Activated naive CD4-positive, alpha-beta T cell treated with anti-CD3 and anti-CD28 coated beads for 36 hours (primary cell): Measurements from ENCODE around the gene TLNRD1. TPM values are rescaled to one million over a fixed set of nuclear protein-coding genes. Genes with fewer than 3 reads are reported as not detected.
"Not testable (repeated sequence)": the region's sequence is repeated elsewhere in the genome, so short reads cannot be mapped to it uniquely, and the experiment has no call there.

Source experiments
- CTCF ChIA-PET: fragments of 350-600 bp; sonication (Branson Sonifier 250); formaldehyde crosslinking; loops from one replicate; lab custom pipeline; 2021; ENCODE audit warnings: antibody characterized with exemption; lab: Charles Lee
- DNase-seq: peaks from one replicate; pipeline ENCODE4 v3.0.0-alpha.2; 2020
- H3K27ac Mint-ChIP-seq: one replicate; pipeline ENCODE4 v1.8.0; 2021; ENCODE audit warnings: mild to moderate bottlenecking, mixed read lengths
- H3K27me3 Mint-ChIP-seq: one replicate; pipeline ENCODE4 v1.8.0; 2021; ENCODE audit warnings: low read depth, mixed read lengths
- H3K36me3 Mint-ChIP-seq: one replicate; pipeline ENCODE4 v1.8.0; 2021; ENCODE audit warnings: low read depth, mixed read lengths
- H3K4me1 Mint-ChIP-seq: one replicate; pipeline ENCODE4 v1.8.0; 2021; ENCODE audit warnings: low read depth, mixed read lengths
- H3K4me3 Mint-ChIP-seq: one replicate; pipeline ENCODE4 v1.8.0; 2021; ENCODE audit warnings: mild to moderate bottlenecking, moderate library complexity, mixed read lengths
- H3K9me3 Mint-ChIP-seq: one replicate; pipeline ENCODE4 v1.8.0; 2021; ENCODE audit warnings: mixed read lengths
- intact Hi-C: fragments of 100-400 bp; cut with micrococcal nuclease; formaldehyde crosslinking; loops from one replicate; pipeline ENCODE4 v1.15.1; 2023
- total RNA-seq, 2 experiments: library from RNA; stranded (reverse); gene quantifications; one replicate each; pipeline ENCODE4 v1.2.3, GENCODE V29; 2021

Gene TLNRD1
- total RNA-seq: 10 to 100 TPM; 15.9 to 16.6 TPM

DNA sequence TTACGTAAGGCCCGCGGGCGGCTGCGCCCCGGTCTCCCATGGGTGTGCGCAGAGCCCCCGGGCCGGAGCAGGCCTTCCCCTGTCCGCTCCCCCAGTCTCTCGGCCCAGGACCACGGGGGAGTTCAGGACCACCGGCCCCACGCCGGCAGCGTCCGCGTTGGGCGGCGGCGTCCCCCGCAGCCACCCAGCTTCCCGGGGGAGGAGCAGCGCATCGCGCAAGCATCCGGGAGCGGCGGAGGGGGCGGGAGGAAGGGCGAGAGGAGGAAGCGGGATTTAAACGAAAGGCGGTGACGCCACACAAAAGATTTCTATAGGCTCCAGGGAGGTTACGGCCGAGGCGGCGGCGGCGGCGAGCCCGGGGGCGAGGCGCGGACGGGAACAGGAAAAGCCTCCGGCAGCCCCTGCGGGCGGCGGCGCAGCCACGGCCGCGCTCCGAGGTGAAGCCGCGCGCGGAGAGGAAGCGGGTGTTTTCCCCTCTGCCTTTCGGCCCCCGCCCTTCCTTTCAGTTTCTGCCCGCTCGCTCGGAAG lies at the start of gene TLNRD1:
TSS of gene TLNRD1 (plus strand) at position 300 of the 528 bp plus-strand sequence. CDS start 1,349 bp downstream, outside the sequence.
- H3K4me3 Mint-ChIP-seq: peak within 1 kb of the TSS; percentile 86
- peak; percentile 92 for DNase-seq
- CTCF ChIA-PET: interaction anchor here (1.5 kb wide), 1 partner anchor 266 kb away, joined by 3 read pairs; no protein-coding TSS in a partner anchor
- H3K4me1 Mint-ChIP-seq: peaks cover 40% of the 10 kb centered on the region
- intact Hi-C loops: loop anchor here (1.0 to 5.0 kb wide), 6 partner anchors 11 to 1047 kb away; partner anchors contain the start of genes BCL2A1, MESD, MEX3B and STARD5
- H3K9me3 Mint-ChIP-seq: peaks cover 2% of the 10 kb centered on the region
- H3K27me3 Mint-ChIP-seq: no peaks in the 10 kb centered on the region
- H3K36me3 Mint-ChIP-seq: peaks cover 11% of the 10 kb centered on the region
- H3K27ac Mint-ChIP-seq: peak within 1 kb of the TSS; percentile 94

GRCh38 chr15:80951941-80952340 lies 48.8 kb upstream of the TLNRD1 start:
- no peak for DNase-seq
- peaks cover 20% of the 10 kb centered on the region for H3K36me3 Mint-ChIP-seq
- CTCF ChIA-PET: interaction anchor here (1.0 kb wide), 1 partner anchor 18 kb away, joined by 3 read pairs; no protein-coding TSS in a partner anchor
- peaks cover 11% of the 10 kb centered on the region for H3K4me1 Mint-ChIP-seq
- H3K27ac Mint-ChIP-seq: no peak overlapping the region
- intact Hi-C loops: no loop called here
- H3K4me3 Mint-ChIP-seq: no peak overlapping the region
- no peaks in the 10 kb centered on the region for H3K9me3 Mint-ChIP-seq
- no peaks in the 10 kb centered on the region for H3K27me3 Mint-ChIP-seq

- no peak for DNase-seq
- no peaks in the 10 kb centered on the region for H3K9me3 Mint-ChIP-seq
- intact Hi-C loops: no loop called here
- H3K27ac Mint-ChIP-seq: no peak overlapping the region
- no peaks in the 10 kb centered on the region for H3K27me3 Mint-ChIP-seq
- peaks cover 18% of the 10 kb centered on the region for H3K36me3 Mint-ChIP-seq
- no peak overlapping the region for H3K4me3 Mint-ChIP-seq
- CTCF ChIA-PET: no interaction called here
- peaks cover 11% of the 10 kb centered on the region for H3K4me1 Mint-ChIP-seq
Observed at GRCh38 chr15:80953001-80953952, 47.4 kb upstream of the TLNRD1 start.

- intact Hi-C loops: no loop called here
- Mint-ChIP-seq H3K9me3 (no peaks in the 10 kb centered on the region), H3K27ac (no peak overlapping the region), H3K4me3 (no peak overlapping the region), H3K27me3 (no peaks in the 10 kb centered on the region), H3K36me3 (peaks cover 26% of the 10 kb centered on the region), H3K4me1 (peaks cover 11% of the 10 kb centered on the region)
- DNase-seq: no peak
- CTCF ChIA-PET: interaction anchor here (1.2 kb wide), 1 partner anchor 16 kb away, joined by 3 read pairs; no protein-coding TSS in a partner anchor
Observed at GRCh38 chr15:80953953-80954778, 46.6 kb upstream of the TLNRD1 start.

DNA sequence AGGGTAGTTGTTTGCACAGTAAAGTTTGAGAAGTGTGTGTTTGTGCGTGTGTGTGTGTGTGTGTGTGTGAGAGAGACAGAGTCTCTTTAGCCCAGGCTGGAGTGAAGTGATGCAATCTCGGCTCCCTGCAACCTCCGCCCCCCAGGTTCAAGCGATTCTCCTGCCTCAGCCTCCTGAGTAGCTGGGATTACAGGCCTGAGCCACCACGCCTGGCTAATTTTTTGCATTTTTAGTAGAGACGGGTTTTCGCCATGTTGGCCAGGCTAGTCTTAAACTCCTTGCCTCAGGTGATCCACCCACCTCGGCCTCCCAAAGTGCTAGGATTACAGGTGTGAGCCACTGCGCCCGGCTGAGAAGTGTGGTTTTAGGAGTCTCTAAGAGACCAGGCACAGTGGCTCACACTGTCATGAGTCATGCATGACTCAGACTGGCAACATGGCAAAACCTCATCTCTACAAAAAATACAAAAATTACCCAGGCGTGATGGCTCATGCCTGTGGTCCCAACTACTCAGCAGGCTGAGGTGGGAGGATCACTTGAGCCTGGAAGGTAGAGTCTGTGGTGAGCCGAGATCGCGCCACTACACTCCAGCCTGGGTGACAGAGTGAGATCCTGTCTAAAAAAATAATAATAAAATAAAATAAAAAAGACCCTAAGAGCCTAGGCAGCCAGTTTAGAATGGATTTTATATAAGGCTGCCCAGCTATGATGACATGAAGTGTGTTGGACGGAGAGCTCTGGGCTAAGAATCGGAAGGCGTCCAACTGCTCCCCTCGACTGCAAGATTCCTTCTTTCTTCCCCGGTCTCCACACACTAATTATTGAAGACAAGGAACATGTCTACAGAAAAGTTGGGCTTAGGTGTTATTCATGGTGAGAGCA lies 44.9 kb upstream of the TLNRD1 start:
- peak; percentile 77 for DNase-seq
- CTCF ChIA-PET: interaction anchor here (0.6 to 2.4 kb wide), 4 partner anchors 13 to 163 kb away, joined by 3 to 7 read pairs (median 4); no protein-coding TSS in a partner anchor
- not testable (repeated sequence) for H3K9me3 Mint-ChIP-seq, H3K27ac Mint-ChIP-seq, H3K4me3 Mint-ChIP-seq, H3K27me3 Mint-ChIP-seq
- intact Hi-C loops: loop anchor here (2.0 to 5.0 kb wide), 2 partner anchors 31 to 154 kb away; no protein-coding TSS in a partner anchor
- peaks cover 33% of the 10 kb centered on the region for H3K36me3 Mint-ChIP-seq
- peaks cover 11% of the 10 kb centered on the region for H3K4me1 Mint-ChIP-seq

DNA sequence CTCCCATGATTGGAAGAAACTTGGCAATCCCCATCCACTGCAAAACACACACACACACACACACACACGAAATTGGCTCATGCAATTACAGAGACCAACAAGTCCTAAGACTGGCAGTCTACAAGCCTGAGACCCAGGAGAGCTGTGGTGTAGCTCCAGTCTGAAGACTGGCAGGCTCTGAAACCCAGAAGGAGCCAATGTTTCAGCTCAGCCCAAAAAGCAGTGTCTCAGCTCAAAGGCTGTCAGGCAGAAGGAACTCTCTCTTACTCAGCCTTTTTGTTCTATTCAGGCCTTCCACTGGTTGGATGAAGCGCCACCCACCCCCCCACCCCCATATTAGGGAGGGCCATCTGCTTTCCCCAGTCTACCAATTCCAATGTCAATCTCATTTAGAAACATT lies 43.2 kb upstream of the TLNRD1 start:
- peaks cover 31% of the 10 kb centered on the region for H3K36me3 Mint-ChIP-seq

DNA sequence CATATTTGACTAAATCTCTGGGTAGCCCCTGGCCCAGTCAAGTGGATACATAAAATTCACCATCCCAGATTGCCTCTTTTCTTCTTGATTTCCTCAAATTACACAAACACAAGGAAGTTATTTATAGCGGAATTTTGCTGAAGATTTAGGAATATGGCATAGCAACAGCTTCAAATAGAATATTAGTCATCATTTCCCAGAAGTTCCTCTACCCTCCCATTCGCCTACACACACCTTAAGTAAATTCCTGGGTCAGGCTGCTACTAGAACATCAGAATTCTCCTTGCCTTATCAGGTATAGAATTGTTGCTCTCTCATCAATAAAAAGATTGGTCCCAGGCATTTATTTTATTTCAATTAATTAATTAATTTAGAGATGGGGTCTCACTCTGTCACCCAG lies 42.7 kb upstream of the TLNRD1 start:
- no peaks in the 10 kb centered on the region for H3K27me3 Mint-ChIP-seq
- H3K36me3 Mint-ChIP-seq: peaks cover 30% of the 10 kb centered on the region
- no peak overlapping the region for H3K27ac Mint-ChIP-seq
- peaks cover 20% of the 10 kb centered on the region for H3K4me1 Mint-ChIP-seq
- H3K4me3 Mint-ChIP-seq: no peak overlapping the region
- intact Hi-C loops: loop anchor here (2.0 to 5.0 kb wide), 2 partner anchors 29 to 156 kb away; no protein-coding TSS in a partner anchor
- CTCF ChIA-PET: interaction anchor here (1.6 to 2.4 kb wide), 2 partner anchors 9 to 12 kb away, joined by 4 to 7 read pairs; no protein-coding TSS in a partner anchor
- DNase-seq: no peak
- H3K9me3 Mint-ChIP-seq: no peaks in the 10 kb centered on the region

More for the DNA sequence above, 43.2 kb upstream of the TLNRD1 start:
- Mint-ChIP-seq H3K27ac (no peak overlapping the region), H3K27me3 (no peaks in the 10 kb centered on the region), H3K4me1 (peaks cover 17% of the 10 kb centered on the region), H3K4me3 (no peak overlapping the region), H3K9me3 (no peaks in the 10 kb centered on the region)
- CTCF ChIA-PET: interaction anchor here (1.6 to 2.4 kb wide), 2 partner anchors 9 to 13 kb away, joined by 4 to 7 read pairs; no protein-coding TSS in a partner anchor
- intact Hi-C loops: loop anchor here (2.0 to 5.0 kb wide), 2 partner anchors 29 to 155 kb away; no protein-coding TSS in a partner anchor
- no peak for DNase-seq

- Mint-ChIP-seq H3K36me3 (peaks cover 34% of the 10 kb centered on the region), H3K4me3 (no peak overlapping the region)
- intact Hi-C loops: loop anchor here (5.0 kb wide), 1 partner anchor 157 kb away; no protein-coding TSS in a partner anchor
Observed at GRCh38 chr15:80958818-80959495, 41.8 kb upstream of the TLNRD1 start.

GRCh38 chr15:80965454-80965853 lies 35.3 kb upstream of the TLNRD1 start:
- H3K27me3 Mint-ChIP-seq, DNase-seq, H3K9me3 Mint-ChIP-seq, intact Hi-C loops, H3K4me3 Mint-ChIP-seq, CTCF ChIA-PET, H3K27ac Mint-ChIP-seq: not testable (repeated sequence)
- Mint-ChIP-seq H3K36me3 (peaks cover 33% of the 10 kb centered on the region), H3K4me1 (peaks cover 15% of the 10 kb centered on the region)

More at GRCh38 chr15:80958818-80959495, 41.8 kb upstream of the TLNRD1 start:
- no peak for DNase-seq
- CTCF ChIA-PET: interaction anchor here (1.0 to 1.7 kb wide), 2 partner anchors 9 to 11 kb away, joined by 3 to 15 read pairs; no protein-coding TSS in a partner anchor
- H3K27me3 Mint-ChIP-seq: no peaks in the 10 kb centered on the region
- H3K9me3 Mint-ChIP-seq: no peaks in the 10 kb centered on the region
- H3K27ac Mint-ChIP-seq: no peak overlapping the region
- peaks cover 22% of the 10 kb centered on the region for H3K4me1 Mint-ChIP-seq

DNA sequence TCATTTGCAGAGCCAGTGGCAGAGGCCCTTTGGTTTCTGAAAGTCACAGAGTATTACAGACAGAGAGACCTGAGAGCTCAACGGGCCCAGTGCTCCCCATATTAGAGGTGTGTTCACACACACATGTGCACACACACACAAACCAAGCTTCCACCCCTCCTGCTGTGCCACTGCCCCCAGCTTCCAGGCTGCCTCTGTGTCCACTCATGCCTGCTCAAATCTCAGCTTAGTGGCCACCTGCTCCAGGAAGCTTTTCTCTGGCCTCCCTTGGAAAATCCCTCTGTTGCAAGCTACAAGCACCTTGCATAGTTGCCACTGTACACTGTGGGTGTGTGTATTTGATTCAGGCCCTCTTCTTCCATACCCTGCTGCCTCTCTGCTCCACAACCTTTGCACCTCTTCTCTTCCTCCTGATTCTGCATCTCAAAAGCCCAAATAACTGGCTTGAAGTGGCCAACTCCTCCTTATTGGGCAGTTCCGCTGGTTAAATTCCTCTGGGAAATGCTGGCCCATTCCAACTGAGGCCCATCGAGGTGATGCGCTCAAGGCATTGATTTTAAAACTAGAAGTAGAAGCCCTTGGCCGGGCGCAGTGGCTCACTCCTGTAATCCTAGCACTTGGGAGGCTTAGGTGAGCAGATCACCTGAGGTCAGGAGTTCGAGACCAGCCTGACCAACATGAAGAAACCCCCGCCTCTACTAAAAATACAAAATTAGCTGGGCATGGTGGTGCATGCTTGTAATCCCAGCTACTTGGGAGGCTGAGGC lies 34.1 kb upstream of the TLNRD1 start:
- Mint-ChIP-seq H3K27me3 (no peaks in the 10 kb centered on the region), H3K4me1 (peaks cover 16% of the 10 kb centered on the region), H3K36me3 (peaks cover 30% of the 10 kb centered on the region), H3K27ac (no peak overlapping the region), H3K9me3 (peaks cover 3% of the 10 kb centered on the region), H3K4me3 (no peak overlapping the region)
- intact Hi-C loops: no loop called here
- CTCF ChIA-PET: interaction anchor here (1.0 to 3.6 kb wide), 4 partner anchors 9 to 511 kb away, joined by 3 to 24 read pairs (median 4); partner anchors contain the start of gene CEMIP
- DNase-seq: no peak
